ENCODE measurements around the gene RCL1. TPM values are rescaled to one million over a fixed set of nuclear protein-coding genes. Genes with fewer than 3 reads are reported as not detected.

The RCL1 gene
- polyA plus RNA-seq, 1 of the 3 experiments (the other 2 are of a cell fraction), result 18.4 TPM

- TF ChIP-seq RXRA (IDR thresholded peaks at IDR 0.05; ENCODE audit: borderline replicate concordance, low read depth) (no peak), GATA2 (CRISPR knock-in tag; IDR thresholded peaks at IDR 0.05) (no peak), MEF2A (IDR thresholded peaks at IDR 0.05; ENCODE audit: borderline replicate concordance, low read depth) (no peak), USF1 (IDR thresholded peaks at IDR 0.05; ENCODE audit: borderline replicate concordance, low read depth) (no peak), PBX3 (IDR thresholded peaks at IDR 0.05) (no peak), TEAD4 (IDR thresholded peaks at IDR 0.05; ENCODE audit: borderline replicate concordance, insufficient read depth) (no peak), SIN3A (IDR thresholded peaks at IDR 0.05; ENCODE audit: borderline replicate concordance, low read depth, low read length) (no peak), TAF1 (IDR thresholded peaks at IDR 0.05; ENCODE audit: borderline replicate concordance, low read depth, low read length) (no peak), USF2 (IDR thresholded peaks at IDR 0.05; ENCODE audit: borderline replicate concordance, low read depth, low read length) (no peak), MXI1 (IDR thresholded peaks at IDR 0.05; ENCODE audit: low read depth, low read length) (no peak), TCF12 (IDR thresholded peaks at IDR 0.05) (no peak), RCOR1 (IDR thresholded peaks at IDR 0.05; ENCODE audit: low read length) (no peak), NFIC (IDR thresholded peaks at IDR 0.05; ENCODE audit: borderline replicate concordance) (no peak), REST (IDR thresholded peaks at IDR 0.05; ENCODE audit: low read depth, low read length) (no peak), IRF3 (IDR thresholded peaks at IDR 0.05; ENCODE audit: low read depth, low read length) (no peak), EZH2phosphoT487 (IDR thresholded peaks at IDR 0.05; ENCODE audit: borderline replicate concordance, low read depth) (no peak)
- H3K79me2 ChIP-seq (ENCODE audit: insufficient read depth), result no peaks in the 10 kb centered on the region
Observed at GRCh38 chr9:4875559-4875958, 82.8 kb downstream of the RCL1 start.

More at GRCh38 chr9:4875559-4875958, 82.8 kb downstream of the RCL1 start:
- Histone ChIP-seq H3K36me3 (replicated peaks in 1 of 2; ENCODE audit: control insufficient read depth in 1 of 2, insufficient read depth in 2 of 2, low read length in 1 of 2) (no peaks in the 10 kb centered on the region), H3K4me3 (ENCODE audit: low read depth in 2 of 2, low read length in 1 of 2) (no peak overlapping the region), H3K9me3 (no peaks in the 10 kb centered on the region), H2AFZ (ENCODE audit: low read depth) (no peak overlapping the region), H3K27me3 (ENCODE audit: insufficient read depth) (no peaks in the 10 kb centered on the region), H3K27ac (ENCODE audit: low read depth in 2 of 2, low read length in 1 of 2) (no peak overlapping the region), H3K9ac (no peak overlapping the region), H4K20me1 (ENCODE audit: insufficient read depth) (no peaks in the 10 kb centered on the region), H3K9me2 (no peaks in the 10 kb centered on the region), H3K4me1 (ENCODE audit: control insufficient read depth in 1 of 2, insufficient read depth in 2 of 2, low read depth in 1 of 2, low read length in 1 of 2) (no peaks in the 10 kb centered on the region), H3F3A (replicated peaks; ENCODE audit: insufficient read depth) (no peaks in the 10 kb centered on the region), H3K4me2 (no peak overlapping the region)
- DNase-seq, result no peak
- POLR2A ChIA-PET, result no interaction called here
- 99% methylated on average over 4 of the region's 4 CpGs for WGBS (ENCODE audit: low lambda C conversion rate)
- CTCF ChIA-PET, result no interaction called here
